HG03520 (cell line): ENCODE data around the gene GRIN3B.

Source experiments
- ATAC-seq: cut with Tn5 transposase; IDR thresholded peaks from one replicate; pipeline ENCODE4 v1.9.1; 2021; ENCODE audit warnings: mild to moderate bottlenecking, moderate library complexity; ENCODE audit not compliant: unreplicated experiment

The GRIN3B gene

DNA sequence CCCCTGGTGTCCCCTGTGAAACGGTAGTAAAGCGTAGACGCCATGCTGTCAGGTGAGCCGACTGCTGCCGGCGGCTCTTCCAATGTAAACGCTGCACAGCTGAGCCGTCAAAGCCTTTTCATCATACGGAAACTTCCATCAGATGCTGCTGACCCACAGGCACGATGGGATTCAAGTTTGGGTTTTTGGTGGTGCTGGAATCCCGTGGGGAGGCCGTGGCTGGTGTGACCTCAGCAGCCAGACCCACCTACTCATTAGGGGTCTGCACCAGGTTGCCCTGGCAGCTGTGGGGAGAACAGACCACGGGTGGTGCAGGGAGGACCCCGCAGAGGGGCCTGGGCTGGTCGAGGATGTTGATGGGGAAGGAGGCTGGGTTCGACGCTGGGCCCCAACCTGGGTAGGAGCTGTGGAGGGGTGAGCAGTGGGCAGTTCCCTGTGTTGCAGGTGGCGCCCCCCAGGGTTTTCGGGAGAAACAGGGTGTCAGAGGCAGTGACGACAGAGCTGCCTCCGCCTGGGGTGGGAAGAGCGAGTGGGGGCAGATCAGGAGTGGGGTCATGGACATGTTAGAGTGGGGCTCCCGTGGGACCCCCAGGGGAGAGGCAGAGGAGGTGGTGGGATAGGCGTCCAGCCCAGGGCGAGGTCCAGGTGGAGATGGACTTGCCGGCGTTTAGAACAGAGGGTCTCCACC is 6.6 kb downstream of the GRIN3B start:
- no peak for ATAC-seq

DNA sequence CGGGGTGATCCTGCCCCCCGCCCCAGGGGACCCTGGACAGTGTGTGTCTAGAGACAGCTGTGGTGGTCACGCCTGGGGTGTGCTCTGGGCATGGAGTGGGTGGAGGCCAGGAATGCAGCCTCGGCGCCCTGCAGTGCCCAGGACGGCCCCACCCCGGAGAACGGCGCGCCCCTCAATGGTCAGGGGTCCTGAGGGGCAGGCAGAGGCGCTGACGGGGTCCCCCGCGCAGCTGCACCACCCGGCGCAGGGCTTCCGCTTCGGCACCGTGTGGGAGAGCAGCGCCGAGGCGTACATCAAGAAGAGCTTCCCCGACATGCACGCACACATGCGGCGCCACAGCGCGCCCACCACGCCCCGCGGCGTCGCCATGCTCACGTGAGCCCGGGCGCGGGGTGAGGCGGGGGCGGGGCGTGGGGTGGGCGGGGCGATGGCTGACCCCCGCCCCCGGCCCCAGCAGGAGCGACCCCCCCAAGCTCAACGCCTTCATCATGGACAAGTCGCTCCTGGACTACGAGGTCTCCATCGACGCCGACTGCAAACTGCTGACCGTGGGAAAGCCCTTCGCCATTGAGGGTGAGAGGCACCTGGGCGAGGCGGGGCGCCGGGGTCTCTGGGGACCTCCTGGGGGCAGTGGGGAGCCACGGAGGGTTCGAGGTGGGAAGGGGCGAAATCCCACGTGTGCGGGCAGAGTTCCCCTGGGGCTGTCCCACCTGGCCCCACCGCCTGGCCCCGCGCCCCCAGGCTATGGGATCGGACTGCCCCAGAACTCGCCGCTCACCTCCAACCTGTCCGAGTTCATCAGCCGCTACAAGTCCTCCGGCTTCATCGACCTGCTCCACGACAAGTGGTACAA is 7.4 kb downstream of the GRIN3B start:
- no peak for ATAC-seq

DNA sequence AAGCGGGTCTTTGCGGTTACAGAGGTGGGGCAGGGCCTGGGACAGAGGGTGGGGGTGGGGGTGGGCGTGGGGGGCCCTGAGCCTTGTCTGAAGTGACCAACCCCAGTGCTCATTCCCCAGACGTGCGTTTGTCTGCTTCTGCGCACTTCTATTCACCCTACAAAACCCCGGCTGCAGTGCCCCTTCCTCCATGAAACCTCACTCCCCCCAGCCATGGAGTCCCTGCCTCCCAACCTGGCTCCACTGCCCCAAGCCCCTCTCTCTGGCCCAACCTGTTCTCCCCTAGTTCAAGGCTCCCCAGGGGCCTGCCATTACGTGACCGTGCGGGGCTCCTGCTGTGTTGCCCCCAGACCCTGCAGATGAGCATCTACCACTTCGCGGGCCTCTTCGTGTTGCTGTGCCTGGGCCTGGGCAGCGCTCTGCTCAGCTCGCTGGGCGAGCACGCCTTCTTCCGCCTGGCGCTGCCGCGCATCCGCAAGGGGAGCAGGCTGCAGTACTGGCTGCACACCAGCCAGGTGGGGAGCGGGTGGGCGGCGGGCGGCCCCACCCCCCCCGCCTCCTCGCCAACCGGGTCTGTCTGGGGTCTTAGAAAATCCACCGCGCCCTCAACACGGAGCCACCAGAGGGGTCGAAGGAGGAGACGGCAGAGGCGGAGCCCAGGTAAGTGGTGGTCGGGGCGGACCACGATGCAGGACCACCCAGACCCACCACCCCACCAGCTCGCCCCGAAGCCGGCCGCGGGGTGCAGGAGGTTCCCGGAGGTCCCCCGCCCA is 8.2 kb downstream of the GRIN3B start:
- no peak for ATAC-seq

DNA sequence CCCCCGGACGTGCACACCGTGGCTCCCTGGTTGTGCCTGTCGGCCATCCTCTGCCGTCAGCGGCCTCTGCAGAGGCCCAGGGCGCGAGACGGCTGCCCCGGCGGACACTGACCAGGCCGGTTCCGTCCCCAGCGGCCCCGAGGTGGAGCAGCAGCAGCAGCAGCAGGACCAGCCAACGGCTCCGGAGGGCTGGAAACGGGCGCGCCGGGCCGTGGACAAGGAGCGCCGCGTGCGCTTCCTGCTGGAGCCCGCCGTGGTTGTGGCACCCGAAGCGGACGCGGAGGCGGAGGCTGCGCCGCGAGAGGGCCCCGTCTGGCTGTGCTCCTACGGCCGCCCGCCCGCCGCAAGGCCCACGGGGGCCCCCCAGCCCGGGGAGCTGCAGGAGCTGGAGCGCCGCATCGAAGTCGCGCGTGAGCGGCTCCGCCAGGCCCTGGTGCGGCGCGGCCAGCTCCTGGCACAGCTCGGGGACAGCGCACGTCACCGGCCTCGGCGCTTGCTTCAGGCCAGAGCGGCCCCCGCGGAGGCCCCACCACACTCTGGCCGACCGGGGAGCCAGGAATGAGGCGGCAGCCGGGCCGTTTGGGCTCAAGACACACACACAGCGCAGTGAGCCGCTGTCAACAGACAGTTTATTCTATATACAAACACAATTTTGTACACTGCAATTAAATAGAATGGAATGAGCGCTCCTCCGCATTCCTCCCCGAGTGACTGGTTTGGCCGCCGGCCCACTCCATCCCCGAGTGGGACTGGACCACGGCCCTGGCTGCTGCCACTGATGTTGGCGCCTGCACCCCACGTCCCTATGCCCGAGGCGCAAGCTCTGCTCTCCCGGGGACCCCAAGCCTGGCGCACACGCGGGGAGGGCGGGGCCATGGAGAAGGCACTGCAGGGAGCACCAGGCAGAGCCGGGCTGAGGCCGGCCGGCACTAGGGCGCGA is 9.1 kb downstream of the GRIN3B start:
- no peak for ATAC-seq

DNA sequence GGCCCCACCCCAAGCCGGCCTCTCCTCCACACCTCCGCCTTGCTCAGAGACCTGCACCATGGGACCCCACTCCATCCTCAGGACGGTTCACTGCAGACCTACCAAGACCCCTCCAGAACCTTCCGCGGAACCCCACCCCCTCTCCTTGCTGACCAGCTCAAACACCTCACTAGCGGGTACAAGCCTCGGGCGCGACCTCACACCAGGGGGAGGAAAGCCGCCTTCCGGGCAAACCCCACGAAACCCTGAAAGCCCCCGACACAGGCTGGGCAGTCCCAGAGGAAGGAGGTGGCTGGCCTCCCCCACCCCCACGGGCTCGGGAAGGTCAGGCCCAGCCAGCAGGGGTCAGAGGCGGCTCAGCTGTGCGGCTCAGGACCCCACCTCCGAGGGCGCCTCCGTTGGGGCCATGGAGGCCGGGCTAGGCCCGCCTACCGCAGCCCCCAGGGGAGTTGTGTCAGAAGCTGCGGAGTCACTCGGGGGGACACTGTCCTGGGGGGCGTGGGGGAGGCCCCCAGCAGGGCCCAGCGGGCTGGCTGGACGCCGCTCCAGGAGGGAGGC is 9.8 kb downstream of the GRIN3B start:
- ATAC-seq = no peak

DNA sequence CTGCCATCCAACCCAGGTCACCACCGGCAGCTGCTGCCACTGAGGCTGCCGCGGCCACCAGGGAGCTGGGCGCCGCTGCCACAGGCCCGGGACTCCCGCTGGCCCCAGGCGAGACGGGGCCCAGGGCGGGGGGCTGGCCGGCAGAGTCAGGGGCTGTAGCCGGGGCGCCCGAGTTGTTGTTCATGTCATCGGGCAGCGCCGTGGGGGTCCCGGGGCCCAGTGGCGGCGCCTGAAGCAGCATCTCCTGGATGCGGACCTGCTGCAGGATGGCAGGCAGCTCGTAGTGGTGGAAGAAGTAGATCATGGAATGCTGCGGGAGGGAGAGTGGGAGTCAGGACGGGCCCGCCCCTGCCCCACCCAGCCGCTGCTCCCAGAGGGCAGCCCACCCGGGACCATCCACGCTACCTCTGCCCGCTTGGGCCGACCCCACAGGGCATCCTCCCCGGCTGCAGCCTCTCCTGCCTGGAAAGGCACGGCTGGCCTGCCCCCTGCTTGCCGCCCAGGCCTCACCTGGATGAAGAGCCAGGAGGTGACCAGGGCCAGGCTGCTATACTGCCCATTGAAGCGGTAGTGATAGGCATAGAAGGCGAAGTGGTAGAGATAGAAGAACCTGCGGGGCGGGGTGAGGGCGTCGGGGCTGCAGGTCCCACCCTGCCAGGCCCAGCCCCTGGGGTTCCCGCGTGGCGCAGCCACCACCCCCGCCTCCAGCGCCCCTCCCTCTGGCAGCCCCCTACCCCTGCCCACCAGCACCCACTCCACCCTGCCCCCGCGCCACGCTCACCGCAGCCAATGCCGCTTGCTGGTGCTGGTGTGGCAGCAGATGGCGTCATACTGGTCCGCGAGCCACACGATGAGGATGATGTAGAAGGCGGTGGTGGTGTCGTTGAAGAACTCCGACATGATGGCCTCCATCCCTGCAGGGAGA is 10.6 kb downstream of the GRIN3B start:
- no peak for ATAC-seq

DNA sequence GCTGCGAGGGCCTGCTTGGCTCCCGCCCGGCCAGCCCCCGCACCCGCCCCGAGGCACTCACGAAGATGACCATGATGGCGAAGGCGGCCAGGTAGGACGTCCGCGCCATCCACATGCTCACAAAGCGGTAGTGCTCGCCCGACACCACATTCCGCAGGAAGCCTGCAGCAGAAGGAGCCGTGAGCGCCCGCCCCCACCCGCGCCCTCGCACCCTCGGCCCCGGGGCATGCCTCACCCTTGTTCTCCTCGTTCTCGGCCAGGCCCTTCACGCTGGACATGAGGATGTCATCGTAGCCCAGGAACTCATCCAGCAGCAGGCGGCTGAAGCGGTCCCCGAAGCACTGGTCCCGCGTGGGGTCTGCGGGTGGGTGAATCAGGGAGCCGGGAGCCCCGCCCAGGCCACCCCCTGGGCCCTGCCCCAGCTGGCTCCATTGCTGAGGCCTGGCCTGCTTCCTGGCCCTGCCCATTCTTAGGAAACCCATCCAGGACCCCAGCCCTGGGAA is 11.7 kb downstream of the GRIN3B start:
- no peak for ATAC-seq

DNA sequence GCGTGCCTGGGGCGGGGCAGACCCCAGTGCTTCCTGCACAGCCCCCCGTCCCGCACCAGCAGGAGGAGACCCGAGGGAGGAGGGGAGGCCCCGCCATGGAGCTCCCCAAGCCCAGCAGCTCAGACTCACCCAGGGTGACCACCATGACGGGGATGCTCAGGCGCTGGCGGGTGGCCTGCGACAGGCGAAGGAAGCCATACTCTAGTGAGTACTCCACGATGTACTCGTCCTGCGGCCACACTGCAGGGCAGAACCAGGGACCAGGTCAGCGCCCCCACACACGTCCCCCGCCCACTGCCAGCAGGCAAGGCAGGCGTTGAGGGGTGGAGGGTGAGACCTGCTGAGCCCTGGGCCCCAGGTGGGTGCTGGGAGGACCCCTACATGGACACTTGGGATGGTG is 12.1 kb downstream of the GRIN3B start:
- no peak for ATAC-seq

DNA sequence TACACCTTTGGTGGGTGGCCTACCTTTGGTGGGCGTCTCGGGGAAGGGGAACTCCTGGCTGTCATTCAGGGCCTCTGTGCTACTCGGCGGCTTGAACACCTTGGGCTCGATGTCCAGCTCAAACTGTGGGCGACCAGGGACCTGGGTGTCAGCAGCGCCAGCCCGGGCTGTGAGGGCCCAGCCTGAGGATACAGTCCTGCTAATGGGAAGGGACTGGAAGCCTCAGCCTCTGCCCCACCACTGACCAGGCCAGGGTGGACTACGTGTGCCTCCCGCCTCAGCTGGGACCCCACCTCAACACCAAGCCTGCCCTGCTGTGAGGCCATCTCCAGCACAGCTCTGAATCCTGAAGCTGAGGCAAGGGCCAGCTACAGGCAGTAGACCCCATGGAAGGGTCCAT is 13.0 kb downstream of the GRIN3B start:
- no peak for ATAC-seq

DNA sequence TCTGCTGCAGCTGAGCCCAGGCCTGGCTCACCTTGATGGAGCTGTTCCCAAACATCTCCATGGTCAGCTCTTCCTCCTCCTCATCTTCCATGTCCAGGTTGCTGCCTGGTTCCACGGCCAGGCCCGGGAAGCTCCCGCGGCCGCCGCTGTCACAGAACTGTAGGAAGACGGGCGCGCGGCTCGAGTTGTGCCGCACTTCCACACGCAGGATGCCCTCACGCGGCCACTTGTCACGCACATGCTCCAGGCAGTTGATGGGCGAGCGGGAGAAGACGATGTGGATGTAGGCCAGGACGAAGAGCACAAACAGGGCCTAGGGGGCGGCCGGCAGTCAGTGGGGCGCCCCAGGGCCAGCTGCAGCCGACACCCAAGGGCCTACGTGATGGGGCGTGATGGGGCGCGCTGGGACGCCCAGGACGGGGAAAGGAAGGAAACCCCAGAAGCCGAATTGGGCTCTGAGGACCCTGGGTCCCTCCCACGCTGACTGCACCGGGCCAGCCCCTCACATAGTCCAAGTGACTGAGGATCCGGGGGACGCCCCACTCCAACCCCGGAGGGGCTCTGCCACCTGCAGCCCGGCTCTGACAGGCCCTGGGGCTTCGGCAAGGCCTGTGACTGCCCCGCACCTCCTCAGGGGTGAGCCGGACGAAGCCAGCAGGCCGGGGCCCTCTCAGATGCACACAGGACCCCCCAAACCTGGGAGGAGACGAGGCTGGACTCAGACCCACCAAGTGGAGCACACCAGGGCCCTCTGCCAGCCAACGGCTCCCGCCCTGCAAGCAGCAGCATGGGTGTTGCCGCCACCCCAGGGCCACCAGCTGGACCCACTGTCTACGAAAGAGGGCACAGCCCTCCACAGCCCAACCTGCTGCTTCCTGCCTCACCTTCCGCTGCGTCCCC is 14.2 kb downstream of the GRIN3B start:
- no peak for ATAC-seq

DNA sequence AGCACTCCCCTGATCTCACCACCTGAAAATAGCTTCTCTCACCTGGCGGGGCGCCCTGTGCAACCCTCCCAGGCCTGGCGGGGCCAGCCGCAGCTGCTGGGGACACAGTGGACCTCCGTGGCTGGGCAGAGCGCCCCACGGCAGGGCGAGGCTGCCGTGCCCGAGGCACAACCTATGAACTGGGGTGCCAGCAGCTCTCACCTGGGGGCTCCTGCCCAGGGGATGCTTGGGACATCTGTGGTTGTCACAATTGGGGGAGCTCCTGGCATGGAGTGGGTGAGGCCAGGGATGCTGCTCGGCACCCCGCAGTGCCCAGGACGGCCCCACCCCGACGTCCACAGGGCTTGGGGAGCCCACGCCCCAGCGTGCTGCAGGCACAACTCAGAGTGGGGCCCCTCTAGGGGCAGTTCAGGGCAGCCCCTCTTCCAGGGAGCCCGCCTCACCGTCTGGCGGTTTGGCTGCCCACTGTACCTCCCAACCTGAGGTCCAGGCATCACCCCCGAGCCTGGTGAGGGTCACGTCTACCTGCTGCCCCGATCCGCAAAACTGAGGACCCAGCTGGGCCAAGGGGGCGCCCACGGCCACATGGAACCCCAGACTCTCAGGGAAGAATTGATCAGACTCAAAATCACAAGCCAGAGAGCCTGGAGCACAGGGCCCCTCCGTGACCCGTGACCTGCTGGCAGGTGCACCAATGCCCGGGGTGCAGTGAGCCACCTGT is 15.0 kb downstream of the GRIN3B start:
- no peak for ATAC-seq

DNA sequence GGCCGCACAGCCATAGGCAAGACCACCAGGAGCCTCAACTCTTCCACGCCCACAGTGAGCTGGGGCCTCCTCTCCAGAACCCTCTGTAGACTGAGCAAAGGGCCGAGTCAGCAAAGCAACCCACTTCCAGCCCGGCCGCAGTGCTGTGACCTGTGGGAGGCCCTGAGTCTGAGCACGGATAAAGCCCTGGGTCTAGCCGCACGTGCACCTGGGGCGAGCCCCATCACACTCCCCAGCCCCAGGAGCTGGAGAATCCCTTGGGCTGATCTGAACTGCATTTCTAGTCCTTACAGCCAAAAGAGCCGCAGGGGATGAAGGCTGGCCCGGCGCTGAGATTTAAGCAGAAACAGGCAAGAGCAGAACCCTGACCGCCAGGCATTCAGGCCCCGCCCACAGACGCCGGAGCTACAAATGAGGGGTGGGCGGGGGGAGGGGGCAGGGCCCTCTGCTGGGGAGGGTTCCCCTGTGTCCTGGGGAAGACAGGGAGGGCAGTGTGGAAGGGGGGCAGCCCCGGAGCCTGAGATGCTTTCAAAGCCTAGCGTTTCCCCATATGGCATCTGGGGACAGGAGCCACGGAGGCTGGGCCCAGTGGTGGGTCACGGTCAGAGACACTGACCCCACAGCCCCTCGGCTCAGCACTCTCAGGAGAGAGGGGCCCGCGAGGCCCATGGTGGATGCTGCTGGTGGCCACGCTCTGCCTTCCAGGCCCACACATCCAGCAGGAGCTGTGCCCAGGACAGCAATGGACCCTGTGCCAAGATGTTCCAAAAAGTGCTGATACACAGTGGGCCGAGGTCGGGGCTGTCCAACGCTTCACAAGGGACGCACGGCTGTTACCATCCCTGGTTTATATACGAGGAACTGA is 15.8 kb downstream of the GRIN3B start:
- ATAC-seq = no peak

DNA sequence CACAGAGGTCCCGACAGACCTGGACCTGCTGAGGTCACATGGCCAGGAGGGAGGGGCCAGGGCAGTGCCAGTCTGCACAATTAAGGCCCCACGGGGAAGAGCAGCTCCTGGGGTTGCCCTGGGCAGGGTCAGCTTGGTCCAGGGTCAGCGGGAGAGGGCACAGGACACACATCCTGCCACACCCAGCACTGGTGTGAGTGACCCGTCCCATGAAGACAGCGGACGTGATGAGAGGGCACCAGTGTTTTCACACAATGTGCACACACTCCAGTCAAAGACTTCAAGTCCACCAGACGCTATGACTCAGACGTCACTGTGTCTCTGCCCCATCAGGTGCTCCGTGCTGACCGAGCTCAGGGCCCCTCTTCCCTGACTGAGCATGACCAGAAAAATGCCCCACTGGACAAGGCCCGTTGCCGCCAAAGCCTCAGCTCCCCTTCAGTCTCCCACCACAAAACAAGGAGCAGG is 16.5 kb downstream of the GRIN3B start:
- no peak for ATAC-seq

DNA sequence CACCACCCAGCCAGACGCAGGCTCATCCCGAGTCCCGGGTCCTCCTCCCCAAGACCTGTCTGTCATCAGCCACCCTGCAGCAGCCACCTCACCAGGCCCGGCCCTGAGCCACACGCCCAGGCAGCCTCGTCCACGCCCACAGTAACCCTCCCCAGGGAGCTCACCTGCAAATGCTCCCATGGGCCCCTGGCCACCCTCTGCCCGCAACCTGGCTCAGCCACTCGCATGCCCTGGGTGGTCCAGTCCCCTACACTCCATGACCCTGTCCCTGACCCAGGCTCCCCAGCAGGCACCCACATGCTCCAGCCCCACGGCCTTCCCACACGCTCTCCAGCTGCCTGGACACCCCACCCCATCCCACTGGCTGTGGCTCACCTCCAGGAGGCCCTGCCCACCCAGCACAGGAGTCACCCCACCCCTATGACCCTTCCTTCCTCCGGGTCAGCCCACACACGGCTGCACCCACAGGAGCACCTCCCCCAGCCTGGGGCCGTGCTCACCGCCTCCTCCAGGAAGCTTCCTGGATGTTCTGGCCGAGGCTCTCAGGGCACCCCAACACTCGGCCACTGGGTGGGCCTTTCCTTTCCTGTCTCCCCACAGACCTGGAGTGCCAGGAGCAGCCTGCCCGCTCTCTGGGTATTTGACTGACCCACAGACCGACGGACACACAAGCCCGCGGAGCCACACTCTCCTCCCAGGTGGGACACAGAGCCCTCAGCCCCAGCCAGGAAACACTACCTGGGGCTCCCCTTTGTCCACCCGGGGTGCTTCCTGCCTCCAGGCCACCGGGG is 17.1 kb downstream of the GRIN3B start:
- no peak for ATAC-seq

DNA sequence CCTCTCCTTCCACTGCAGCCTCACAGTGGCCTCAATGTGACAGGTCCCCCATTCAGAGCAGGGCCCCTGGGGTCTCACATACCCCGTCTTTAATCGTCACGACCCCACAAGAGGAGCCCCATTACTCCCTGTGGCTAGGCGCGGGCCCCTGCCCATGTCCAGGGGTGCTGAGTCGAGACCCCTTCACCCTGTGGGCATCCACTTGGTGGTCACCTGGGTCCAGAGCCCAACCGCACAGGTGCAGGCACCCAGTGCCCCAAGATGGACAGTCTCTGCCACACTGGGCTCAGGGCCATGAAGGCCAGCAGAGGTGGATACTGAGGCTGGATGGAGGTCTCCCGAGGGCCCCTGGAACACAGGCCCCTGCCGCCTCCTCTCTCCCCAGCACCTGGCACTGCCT is 17.7 kb downstream of the GRIN3B start:
- no peak for ATAC-seq
